ENCODE results near the gene MEF2D.

- TF ChIP-seq POLR2A (IDR thresholded peaks at IDR 0.05; ENCODE audit: low read length) (no peak), GATA1 (IDR thresholded peaks at IDR 0.05; ENCODE audit: low read depth, low read length) (no peak)
These were observed 83.6 kb downstream of the MEF2D start for GRCh38 chr1:156416993-156417392.
